HEK293 (cell line): ENCODE measurements around the gene SPOCK1.

Experiments
- SALL2 ChIP-seq: fragments of 450-650 bp; formaldehyde crosslinking; IDR thresholded peaks from 2 replicates; pipeline ENCODE4 v1.5.0; 2017; ENCODE audit warnings: missing biosample characterization, mild to moderate bottlenecking, missing genetic modification characterization, borderline replicate concordance
- TF ChIP-seq, protein P1 (sequence below): fragments of 450-650 bp; formaldehyde crosslinking; IDR thresholded peaks from 2 replicates; pipeline ENCODE4 v1.5.1; 2016; ENCODE audit warnings: missing biosample characterization, missing genetic modification characterization
- TF ChIP-seq, protein P2 (sequence below): fragments of 450-650 bp; formaldehyde crosslinking; optimal IDR thresholded peaks from 2 replicates; pipeline ENCODE3; 2016; ENCODE audit warnings: missing biosample characterization, mild to moderate bottlenecking, missing genetic modification characterization

DNA sequence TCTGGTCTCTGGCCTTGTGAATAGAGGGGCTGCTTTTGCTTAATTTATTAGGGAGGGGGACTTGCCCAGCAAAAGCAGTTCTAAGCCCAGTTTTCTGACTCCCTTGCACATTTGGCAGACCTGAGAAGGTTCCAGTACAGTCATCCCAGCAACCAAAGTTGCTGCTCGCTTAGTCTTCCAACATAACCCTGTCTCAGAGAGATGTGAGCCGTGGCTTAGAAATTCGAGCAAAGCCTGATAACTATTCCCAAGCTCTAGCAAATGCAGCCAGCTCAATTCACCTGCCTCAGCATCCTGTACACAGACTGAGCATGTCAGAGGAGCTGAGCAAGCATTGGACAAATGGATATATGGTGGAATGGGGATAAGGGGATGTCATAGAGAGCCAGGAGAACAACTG lies 401.9 kb downstream of the SPOCK1 start:
- TF ChIP-seq, protein P1, sequence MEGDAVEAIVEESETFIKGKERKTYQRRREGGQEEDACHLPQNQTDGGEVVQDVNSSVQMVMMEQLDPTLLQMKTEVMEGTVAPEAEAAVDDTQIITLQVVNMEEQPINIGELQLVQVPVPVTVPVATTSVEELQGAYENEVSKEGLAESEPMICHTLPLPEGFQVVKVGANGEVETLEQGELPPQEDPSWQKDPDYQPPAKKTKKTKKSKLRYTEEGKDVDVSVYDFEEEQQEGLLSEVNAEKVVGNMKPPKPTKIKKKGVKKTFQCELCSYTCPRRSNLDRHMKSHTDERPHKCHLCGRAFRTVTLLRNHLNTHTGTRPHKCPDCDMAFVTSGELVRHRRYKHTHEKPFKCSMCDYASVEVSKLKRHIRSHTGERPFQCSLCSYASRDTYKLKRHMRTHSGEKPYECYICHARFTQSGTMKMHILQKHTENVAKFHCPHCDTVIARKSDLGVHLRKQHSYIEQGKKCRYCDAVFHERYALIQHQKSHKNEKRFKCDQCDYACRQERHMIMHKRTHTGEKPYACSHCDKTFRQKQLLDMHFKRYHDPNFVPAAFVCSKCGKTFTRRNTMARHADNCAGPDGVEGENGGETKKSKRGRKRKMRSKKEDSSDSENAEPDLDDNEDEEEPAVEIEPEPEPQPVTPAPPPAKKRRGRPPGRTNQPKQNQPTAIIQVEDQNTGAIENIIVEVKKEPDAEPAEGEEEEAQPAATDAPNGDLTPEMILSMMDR (tag by site-specific recombination) = no peak
- no peak for TF ChIP-seq SALL2 (tag by site-specific recombination)
- TF ChIP-seq, protein P2, sequence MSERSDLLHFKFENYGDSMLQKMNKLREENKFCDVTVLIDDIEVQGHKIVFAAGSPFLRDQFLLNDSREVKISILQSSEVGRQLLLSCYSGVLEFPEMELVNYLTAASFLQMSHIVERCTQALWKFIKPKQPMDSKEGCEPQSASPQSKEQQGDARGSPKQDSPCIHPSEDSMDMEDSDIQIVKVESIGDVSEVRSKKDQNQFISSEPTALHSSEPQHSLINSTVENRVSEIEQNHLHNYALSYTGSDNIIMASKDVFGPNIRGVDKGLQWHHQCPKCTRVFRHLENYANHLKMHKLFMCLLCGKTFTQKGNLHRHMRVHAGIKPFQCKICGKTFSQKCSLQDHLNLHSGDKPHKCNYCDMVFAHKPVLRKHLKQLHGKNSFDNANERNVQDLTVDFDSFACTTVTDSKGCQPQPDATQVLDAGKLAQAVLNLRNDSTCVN (tag by site-specific recombination) = no peak
